ENCODE measurements around the gene TRIM72. TPM values are rescaled to one million over a fixed set of nuclear protein-coding genes. Genes with fewer than 3 reads are reported as not detected.

TRIM72 gene
- total RNA-seq, 4 donors from 2014 or later: under 0.01 to 0.84 TPM; not detected in 2

- Histone ChIP-seq H3K4me1 (peaks cover 29 to 45% (median 44%) of the 10 kb centered on the region in 4 donors), H3K27ac (replicated peaks in 1 of 4) (no peak overlapping the region), H3K9me3 (no peaks in the 10 kb centered on the region), H3K27me3 (no peaks in the 10 kb centered on the region), H3K36me3 (peaks cover 47 to 65% (median 63%) of the 10 kb centered on the region in 4 donors), H3K4me3 (no peak overlapping the region)
- DNase-seq (ENCODE audit: extremely low spot score): no peak
- 65% methylated on average over 10 of the region's 10 CpGs for WGBS
- TF ChIP-seq POLR2A (IDR thresholded peaks at IDR 0.05; ENCODE audit: low read depth): no peak
- no peak for TF ChIP-seq EP300 (IDR thresholded peaks at IDR 0.05)
- TF ChIP-seq POLR2AphosphoS5 (IDR thresholded peaks at IDR 0.05): no peak
- no peak for TF ChIP-seq CTCF (IDR thresholded peaks at IDR 0.05)
- intact Hi-C loops (cut with DNase I): no loop called here
Measured at GRCh38 chr16:31183432-31184428, 30.2 kb upstream of the TRIM72 start.

GRCh38 chr16:31184888-31185287 is 29.0 kb upstream of the TRIM72 start:
- no peak for TF ChIP-seq EP300 (IDR thresholded peaks at IDR 0.05)
- TF ChIP-seq CTCF (IDR thresholded peaks at IDR 0.05): no peak
- TF ChIP-seq POLR2A (IDR thresholded peaks at IDR 0.05; ENCODE audit: low read depth): no peak
- no peak for TF ChIP-seq POLR2AphosphoS5 (IDR thresholded peaks at IDR 0.05)
- Histone ChIP-seq H3K9me3 (no peaks in the 10 kb centered on the region), H3K36me3 (peaks cover 57 to 77% (median 74%) of the 10 kb centered on the region in 4 donors), H3K27me3 (no peaks in the 10 kb centered on the region), H3K4me1 (peaks cover 26 to 39% (median 37%) of the 10 kb centered on the region in 4 donors), H3K4me3 (no peak overlapping the region), H3K27ac (replicated peaks in 1 of 4) (no peak overlapping the region)
- intact Hi-C loops (cut with DNase I): no loop called here
- no peak for DNase-seq (ENCODE audit: extremely low spot score)
- whole genome bisulfite sequencing: 88% methylated on average over 14 of the region's 14 CpGs

GRCh38 chr16:31185339-31185738 is 28.6 kb upstream of the TRIM72 start:
- Histone ChIP-seq H3K4me3 (no peak overlapping the region), H3K27ac (replicated peaks in 1 of 4) (no peak overlapping the region), H3K36me3 (peaks cover 62 to 81% (median 78%) of the 10 kb centered on the region in 4 donors), H3K27me3 (no peaks in the 10 kb centered on the region), H3K4me1 (peaks cover 26 to 39% (median 37%) of the 10 kb centered on the region in 4 donors), H3K9me3 (no peaks in the 10 kb centered on the region)
- TF ChIP-seq EP300 (IDR thresholded peaks at IDR 0.05): no peak
- TF ChIP-seq CTCF (IDR thresholded peaks at IDR 0.05): no peak
- TF ChIP-seq POLR2AphosphoS5 (IDR thresholded peaks at IDR 0.05): no peak
- TF ChIP-seq POLR2A (IDR thresholded peaks at IDR 0.05; ENCODE audit: low read depth): no peak
- WGBS: 67% methylated on average over 5 of the region's 5 CpGs
- intact Hi-C loops (cut with DNase I): no loop called here
- DNase-seq (ENCODE audit: extremely low spot score): no peak

- Histone ChIP-seq H3K27me3 (no peaks in the 10 kb centered on the region), H3K36me3 (peaks cover 70 to 90% (median 87%) of the 10 kb centered on the region in 4 donors), H3K4me1 (peaks cover 26 to 36% (median 33%) of the 10 kb centered on the region in 4 donors), H3K27ac (replicated peaks in 1 of 4) (no peak overlapping the region), H3K4me3 (no peak overlapping the region), H3K9me3 (no peaks in the 10 kb centered on the region)
- TF ChIP-seq POLR2A (IDR thresholded peaks at IDR 0.05; ENCODE audit: low read depth) (no peak), EP300 (IDR thresholded peaks at IDR 0.05) (no peak), CTCF (IDR thresholded peaks at IDR 0.05) (no peak)
- no peak for DNase-seq (ENCODE audit: extremely low spot score)
- 69% methylated on average over 7 of the region's 7 CpGs for WGBS
- intact Hi-C loops (cut with DNase I): no loop called here
Measured at GRCh38 chr16:31186176-31186575, 27.7 kb upstream of the TRIM72 start.
